ENCODE measurements around the gene ADAMTS13. TPM values are rescaled to one million over a fixed set of nuclear protein-coding genes. Genes with fewer than 3 reads are reported as not detected.

Gene ADAMTS13
- total and polyA plus RNA-seq, 8 donors, result 1.5 to 18.9 (median 3.1) TPM

DNA sequence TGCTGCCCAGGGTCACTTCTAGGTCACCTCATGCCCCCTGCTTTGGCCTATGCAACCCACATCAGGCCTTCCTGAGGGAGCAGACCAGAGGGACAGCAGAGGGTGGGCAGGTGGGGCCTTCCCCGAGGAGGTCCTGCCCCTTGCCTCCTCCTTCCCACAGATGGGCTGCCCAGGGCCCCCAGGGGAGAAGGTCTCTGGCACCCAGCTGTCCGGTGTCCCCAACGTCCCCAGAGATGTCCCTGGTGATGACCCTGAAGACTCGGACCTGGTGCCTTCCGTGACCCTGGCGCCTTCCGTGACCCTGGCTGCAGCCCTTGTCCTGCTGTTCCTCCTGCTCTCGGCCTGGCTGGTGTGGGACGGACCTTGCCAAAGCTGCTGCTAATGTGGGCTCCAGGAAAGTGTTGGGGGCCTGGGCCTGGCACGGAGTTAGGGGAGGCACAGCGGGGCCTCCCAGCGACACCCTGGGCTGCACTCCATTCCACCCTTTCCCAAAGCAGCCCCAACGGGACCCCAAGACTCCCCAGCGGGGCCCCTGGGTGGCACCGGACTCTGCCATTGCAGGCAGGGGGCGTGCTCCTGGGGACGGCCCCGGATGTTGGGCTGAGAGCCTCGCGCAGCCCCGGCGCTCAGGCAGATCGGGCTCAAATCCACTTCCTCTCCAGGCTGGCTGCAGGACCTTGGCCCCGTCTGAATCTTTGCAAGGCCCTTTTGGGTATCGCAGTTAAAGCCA is 63.5 kb downstream of the ADAMTS13 start:
- DNase-seq, result peak in 2 of 6 donors; percentile 15 to 74
- H3K4me3 ChIP-seq, result no peak overlapping the region
- H3K27ac ChIP-seq, result no peak overlapping the region
- no peak for FAIRE-seq
- TF ChIP-seq, protein P1, sequence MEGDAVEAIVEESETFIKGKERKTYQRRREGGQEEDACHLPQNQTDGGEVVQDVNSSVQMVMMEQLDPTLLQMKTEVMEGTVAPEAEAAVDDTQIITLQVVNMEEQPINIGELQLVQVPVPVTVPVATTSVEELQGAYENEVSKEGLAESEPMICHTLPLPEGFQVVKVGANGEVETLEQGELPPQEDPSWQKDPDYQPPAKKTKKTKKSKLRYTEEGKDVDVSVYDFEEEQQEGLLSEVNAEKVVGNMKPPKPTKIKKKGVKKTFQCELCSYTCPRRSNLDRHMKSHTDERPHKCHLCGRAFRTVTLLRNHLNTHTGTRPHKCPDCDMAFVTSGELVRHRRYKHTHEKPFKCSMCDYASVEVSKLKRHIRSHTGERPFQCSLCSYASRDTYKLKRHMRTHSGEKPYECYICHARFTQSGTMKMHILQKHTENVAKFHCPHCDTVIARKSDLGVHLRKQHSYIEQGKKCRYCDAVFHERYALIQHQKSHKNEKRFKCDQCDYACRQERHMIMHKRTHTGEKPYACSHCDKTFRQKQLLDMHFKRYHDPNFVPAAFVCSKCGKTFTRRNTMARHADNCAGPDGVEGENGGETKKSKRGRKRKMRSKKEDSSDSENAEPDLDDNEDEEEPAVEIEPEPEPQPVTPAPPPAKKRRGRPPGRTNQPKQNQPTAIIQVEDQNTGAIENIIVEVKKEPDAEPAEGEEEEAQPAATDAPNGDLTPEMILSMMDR (IDR thresholded peaks at IDR 0.05), result no peak
- H3K27me3 ChIP-seq, result no peaks in the 10 kb centered on the region
- ATAC-seq, result peak; percentile 18 to 37 (median 26)
- WGBS, 2 donors, result 41 to 44% methylated on average over 21 to 25 of the region's 25 CpGs
- no peaks in the 10 kb centered on the region for H3K9me3 ChIP-seq
- no peaks in the 10 kb centered on the region for H3K36me3 ChIP-seq
- no peaks in the 10 kb centered on the region for H3K4me1 ChIP-seq
- intact Hi-C loops (cut with DNase I), result loop anchor here in 2 of 3 donors (5.0 to 10.0 kb wide), 4 partner anchors 78 to 301 kb away; no protein-coding TSS in a partner anchor

DNA sequence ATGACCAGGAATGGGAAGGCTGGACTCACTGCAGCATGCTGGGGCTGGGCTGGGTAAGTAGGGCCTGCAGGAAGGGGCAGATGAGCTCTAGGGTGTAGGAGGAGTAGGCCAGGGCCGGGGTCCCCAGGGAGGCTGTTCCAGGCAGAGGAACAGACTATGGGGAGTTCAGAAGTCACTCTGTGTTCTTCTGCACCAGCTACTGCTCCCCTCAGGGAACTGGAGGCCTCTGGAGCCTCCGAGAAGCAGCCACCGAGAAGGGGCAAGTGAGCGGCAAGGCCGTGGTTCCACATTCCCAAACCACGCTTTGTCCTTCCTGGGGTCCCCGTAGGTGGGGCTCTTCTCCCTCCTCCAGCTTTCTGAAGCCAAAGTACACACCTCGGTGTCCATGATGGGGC is 65.2 kb downstream of the ADAMTS13 start:
- DNase-seq, result peak in 1 of 6 donors; percentile 29
- no peak overlapping the region for H3K4me3 ChIP-seq
- intact Hi-C loops (cut with DNase I), result loop anchor here in 2 of 3 donors (5.0 to 10.0 kb wide), 4 partner anchors 80 to 303 kb away; no protein-coding TSS in a partner anchor
- WGBS, 2 donors, result 77% methylated on average over 8 of the region's 8 CpGs
- no peak overlapping the region for H3K27ac ChIP-seq
- no peaks in the 10 kb centered on the region for H3K27me3 ChIP-seq
- no peak for ATAC-seq
- no peak for FAIRE-seq
- TF ChIP-seq, protein P1 (IDR thresholded peaks at IDR 0.05), result no peak
- no peaks in the 10 kb centered on the region for H3K4me1 ChIP-seq
- no peaks in the 10 kb centered on the region for H3K36me3 ChIP-seq
- H3K9me3 ChIP-seq, result no peaks in the 10 kb centered on the region

DNA sequence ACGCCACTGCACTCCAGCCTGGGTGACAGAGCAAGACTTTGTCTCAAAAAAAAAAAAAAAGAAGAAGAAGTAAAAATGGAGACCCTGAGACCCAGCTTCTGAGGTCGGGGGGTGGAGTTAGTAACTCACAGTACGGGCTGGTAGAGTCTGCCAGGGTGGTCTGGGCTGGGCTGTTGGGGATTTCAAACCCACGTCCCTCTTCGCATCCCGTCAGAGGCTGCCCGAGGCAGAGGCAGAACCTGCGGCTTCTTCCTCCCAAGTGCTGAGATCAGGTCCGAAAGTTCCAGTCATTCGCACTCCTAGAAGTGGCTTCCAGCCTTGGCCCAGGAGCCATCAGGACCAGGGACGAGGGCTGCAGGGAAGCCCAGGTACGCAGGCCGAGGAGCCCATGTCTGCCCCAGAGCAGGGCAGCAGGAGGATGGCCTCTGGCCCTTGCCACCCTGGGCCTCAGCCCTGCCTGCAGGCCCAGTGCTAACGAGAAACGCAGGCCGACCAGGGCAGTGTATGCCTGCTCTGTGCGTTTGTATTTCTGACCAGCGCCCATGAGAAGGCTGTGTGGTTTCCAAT is 66.6 kb downstream of the ADAMTS13 start:
- H3K27ac ChIP-seq, result no peak overlapping the region
- TF ChIP-seq, protein P1 (IDR thresholded peaks at IDR 0.05), result no peak
- ATAC-seq, result no peak

DNA sequence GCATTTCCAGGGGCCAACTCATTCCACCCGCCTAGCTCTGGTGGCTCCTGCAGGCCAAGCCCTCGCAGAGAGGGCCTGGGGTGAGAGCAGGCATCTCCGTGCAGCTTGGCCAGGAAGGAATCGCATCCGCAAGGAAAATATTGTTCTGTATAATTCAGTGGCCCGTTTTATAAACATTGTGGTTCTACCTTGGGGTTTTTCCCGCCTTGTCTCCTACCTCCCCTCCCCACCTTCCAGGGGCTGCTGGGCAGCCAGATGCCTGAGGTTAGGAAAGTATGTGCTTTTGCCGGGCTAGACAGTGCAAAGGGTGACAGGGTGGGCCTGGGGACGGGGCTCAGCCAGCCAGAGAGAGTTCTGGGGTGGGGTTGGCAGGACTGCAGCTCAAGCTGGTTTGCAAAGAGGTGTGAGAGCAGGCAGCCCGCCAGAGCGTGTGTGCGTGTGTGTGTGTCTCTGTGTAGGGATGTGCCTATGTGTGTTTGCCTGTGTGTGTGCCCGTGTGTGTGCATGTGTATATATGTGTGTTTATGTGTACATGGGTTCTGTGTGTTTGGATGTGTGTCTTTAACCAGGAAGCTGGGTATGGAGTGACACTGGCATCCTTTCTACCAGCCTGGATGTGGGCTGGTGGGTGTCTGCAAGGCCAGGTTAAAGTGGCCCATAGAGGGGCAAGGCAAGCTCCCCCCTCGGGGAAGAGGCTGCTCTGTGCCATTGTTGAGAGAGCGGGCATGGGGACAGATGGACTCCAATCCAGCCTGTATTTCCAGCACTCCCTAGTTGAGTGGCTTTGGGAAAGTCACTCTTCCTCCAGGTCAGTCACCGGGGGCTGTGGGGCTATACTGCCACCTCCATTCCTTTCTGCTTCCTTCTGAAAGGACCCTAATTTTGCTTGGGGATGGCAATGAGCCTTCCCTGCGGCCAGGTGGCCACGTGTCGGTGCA is 67.4 kb downstream of the ADAMTS13 start:
- FAIRE-seq, result no peak
- 72 to 78% methylated on average over 19 of the region's 19 CpGs for WGBS, 2 donors
- peak in 2 of 6 donors; percentile 22 to 36 for DNase-seq
- intact Hi-C loops (cut with DNase I), result loop anchor here in 2 of 3 donors (5.0 to 10.0 kb wide), 4 partner anchors 82 to 305 kb away; no protein-coding TSS in a partner anchor
- no peaks in the 10 kb centered on the region for H3K4me1 ChIP-seq
- no peak for ATAC-seq
- H3K27ac ChIP-seq, result no peak overlapping the region
- TF ChIP-seq, protein P1 (IDR thresholded peaks at IDR 0.05), result no peak
- H3K9me3 ChIP-seq, result no peaks in the 10 kb centered on the region
- no peaks in the 10 kb centered on the region for H3K36me3 ChIP-seq
- H3K27me3 ChIP-seq, result no peaks in the 10 kb centered on the region
- H3K4me3 ChIP-seq, result no peak overlapping the region

More for the DNA sequence above, 66.6 kb downstream of the ADAMTS13 start:
- H3K4me3 ChIP-seq, result no peak overlapping the region
- H3K4me1 ChIP-seq, result no peaks in the 10 kb centered on the region
- FAIRE-seq, result no peak
- H3K9me3 ChIP-seq, result no peaks in the 10 kb centered on the region
- intact Hi-C loops (cut with DNase I), result loop anchor here in 2 of 3 donors (5.0 to 10.0 kb wide), 4 partner anchors 81 to 304 kb away; no protein-coding TSS in a partner anchor
- H3K27me3 ChIP-seq, result no peaks in the 10 kb centered on the region
- WGBS, 2 donors, result 78 to 90% methylated on average over 18 of the region's 18 CpGs
- DNase-seq, result peak in 2 of 6 donors; percentile 44 to 47
- H3K36me3 ChIP-seq, result no peaks in the 10 kb centered on the region

All from pancreas (tissue), 10 donors.